HFFc6 (cell line): ENCODE measurements around the gene BFSP2. TPM values are rescaled to one million over a fixed set of nuclear protein-coding genes. Genes with fewer than 3 reads are reported as not detected.
"Not testable (repeated sequence)": the region's sequence is repeated elsewhere in the genome, so short reads cannot be mapped to it uniquely, and the experiment has no call there.

Experiments
- DNase-seq: peaks from one replicate; pipeline ENCODE4 v3.0.0-alpha.2; 2018
- H3K27ac Mint-ChIP-seq: 2 replicates; pipeline ENCODE4 v1.8.0; 2020; ENCODE audit warnings: mild to moderate bottlenecking, mixed read lengths
- H3K27me3 Mint-ChIP-seq: 2 replicates; pipeline ENCODE4 v1.8.0; 2021; ENCODE audit warnings: mild to moderate bottlenecking, moderate library complexity, mixed read lengths; ENCODE audit not compliant: insufficient read depth
- H3K36me3 Mint-ChIP-seq: 2 replicates; pipeline ENCODE4 v1.8.0; 2021; ENCODE audit warnings: low read depth, mixed read lengths
- H3K4me1 Mint-ChIP-seq: 2 replicates; pipeline ENCODE4 v1.8.0; 2020; ENCODE audit warnings: low read depth, mixed read lengths
- H3K4me3 Mint-ChIP-seq: 2 replicates; pipeline ENCODE4 v1.8.0; 2020; ENCODE audit warnings: mild to moderate bottlenecking, moderate library complexity, mixed read lengths
- H3K9me3 Mint-ChIP-seq: 2 replicates; pipeline ENCODE4 v1.8.0; 2020; ENCODE audit warnings: mild to moderate bottlenecking, mixed read lengths
- total RNA-seq, 6 experiments: library from RNA; stranded (reverse); fragmentation: NEBNext Ultra II Directional; extraction: Animal tissue kit (Norgen Biotek cat#: 25700); gene quantifications; 2 replicates in 1 of 6; 3 replicates in 5 of 6; pipeline ENCODE4 v1.2.3, GENCODE V29; 2021
- TF ChIP-seq, protein P1 (sequence below): fragments of 200-600 bp; sonication (generic); IDR thresholded peaks from 2 replicates; pipeline ENCODE4 v1.5.0; 2021; ENCODE audit warnings: antibody characterized with exemption, mild to moderate bottlenecking

The BFSP2 gene
- total RNA-seq, 6 experiments from 2014 or later, result not detected

DNA sequence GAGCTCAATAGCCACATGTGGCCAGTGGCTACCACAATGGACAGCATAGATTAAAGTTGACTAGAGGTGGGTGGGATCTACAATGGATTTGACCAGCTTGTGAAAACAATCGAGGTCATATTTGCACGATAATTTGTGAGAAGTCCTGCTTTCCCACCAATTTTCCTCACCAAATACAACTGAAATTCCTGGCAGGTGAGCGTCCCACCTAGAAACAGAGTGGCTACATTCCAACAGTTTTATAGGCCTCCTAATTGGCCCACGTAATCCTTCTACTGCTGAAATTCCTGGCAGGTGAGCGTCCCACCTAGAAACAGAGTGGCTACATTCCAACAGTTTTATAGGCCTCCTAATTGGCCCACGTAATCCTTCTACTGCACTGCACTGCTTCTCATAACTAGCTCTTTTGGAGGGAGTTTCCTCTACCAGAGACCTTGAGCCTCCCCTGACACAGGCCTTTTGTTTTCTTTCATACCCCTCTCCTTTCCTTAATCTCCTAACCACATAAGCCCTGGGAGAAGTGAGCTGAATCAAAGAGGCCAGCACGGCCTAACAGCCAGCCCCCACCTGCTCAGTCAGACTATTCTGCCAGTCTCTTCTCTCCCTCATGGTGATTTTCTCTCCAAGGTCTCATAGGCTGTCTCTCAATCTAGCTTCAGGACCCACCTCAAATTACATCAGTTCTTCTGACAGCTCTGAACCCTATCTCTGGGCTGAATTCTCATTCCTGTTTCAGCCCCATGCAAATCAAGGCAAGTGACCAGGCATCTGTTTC, 80.2 kb downstream of the BFSP2 start:
- no peaks in the 10 kb centered on the region for H3K36me3 Mint-ChIP-seq

DNA sequence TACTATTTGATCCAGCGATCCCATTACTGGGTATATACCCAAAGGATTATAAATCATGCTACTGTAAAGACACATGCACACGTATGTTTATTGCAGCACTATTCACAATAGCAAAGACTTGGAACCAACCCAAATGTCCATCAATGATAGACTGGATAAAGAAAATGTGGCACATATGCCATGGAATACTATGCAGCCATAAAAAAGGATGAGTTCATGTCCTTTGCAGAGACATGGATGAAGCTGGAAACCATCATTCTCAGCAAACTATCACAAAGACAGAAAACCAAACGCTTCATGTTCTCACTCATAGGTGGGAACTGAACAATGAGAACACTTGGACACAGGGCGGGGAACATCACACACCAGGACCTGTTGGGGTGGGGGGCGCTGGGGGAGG, 82.6 kb downstream of the BFSP2 start:
- H3K4me3 Mint-ChIP-seq, H3K4me1 Mint-ChIP-seq, H3K36me3 Mint-ChIP-seq, DNase-seq, H3K27me3 Mint-ChIP-seq, H3K27ac Mint-ChIP-seq: not testable (repeated sequence)
- peaks cover 11% of the 10 kb centered on the region for H3K9me3 Mint-ChIP-seq

More for the DNA sequence above, 80.2 kb downstream of the BFSP2 start:
- TF ChIP-seq, protein P1, sequence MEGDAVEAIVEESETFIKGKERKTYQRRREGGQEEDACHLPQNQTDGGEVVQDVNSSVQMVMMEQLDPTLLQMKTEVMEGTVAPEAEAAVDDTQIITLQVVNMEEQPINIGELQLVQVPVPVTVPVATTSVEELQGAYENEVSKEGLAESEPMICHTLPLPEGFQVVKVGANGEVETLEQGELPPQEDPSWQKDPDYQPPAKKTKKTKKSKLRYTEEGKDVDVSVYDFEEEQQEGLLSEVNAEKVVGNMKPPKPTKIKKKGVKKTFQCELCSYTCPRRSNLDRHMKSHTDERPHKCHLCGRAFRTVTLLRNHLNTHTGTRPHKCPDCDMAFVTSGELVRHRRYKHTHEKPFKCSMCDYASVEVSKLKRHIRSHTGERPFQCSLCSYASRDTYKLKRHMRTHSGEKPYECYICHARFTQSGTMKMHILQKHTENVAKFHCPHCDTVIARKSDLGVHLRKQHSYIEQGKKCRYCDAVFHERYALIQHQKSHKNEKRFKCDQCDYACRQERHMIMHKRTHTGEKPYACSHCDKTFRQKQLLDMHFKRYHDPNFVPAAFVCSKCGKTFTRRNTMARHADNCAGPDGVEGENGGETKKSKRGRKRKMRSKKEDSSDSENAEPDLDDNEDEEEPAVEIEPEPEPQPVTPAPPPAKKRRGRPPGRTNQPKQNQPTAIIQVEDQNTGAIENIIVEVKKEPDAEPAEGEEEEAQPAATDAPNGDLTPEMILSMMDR, result no peak
- Mint-ChIP-seq H3K4me1 (peaks cover under 1% of the 10 kb centered on the region), H3K27ac (no peak overlapping the region), H3K4me3 (no peak overlapping the region), H3K27me3 (peaks cover 8% of the 10 kb centered on the region), H3K9me3 (peaks cover 4% of the 10 kb centered on the region)
- no peak for DNase-seq

DNA sequence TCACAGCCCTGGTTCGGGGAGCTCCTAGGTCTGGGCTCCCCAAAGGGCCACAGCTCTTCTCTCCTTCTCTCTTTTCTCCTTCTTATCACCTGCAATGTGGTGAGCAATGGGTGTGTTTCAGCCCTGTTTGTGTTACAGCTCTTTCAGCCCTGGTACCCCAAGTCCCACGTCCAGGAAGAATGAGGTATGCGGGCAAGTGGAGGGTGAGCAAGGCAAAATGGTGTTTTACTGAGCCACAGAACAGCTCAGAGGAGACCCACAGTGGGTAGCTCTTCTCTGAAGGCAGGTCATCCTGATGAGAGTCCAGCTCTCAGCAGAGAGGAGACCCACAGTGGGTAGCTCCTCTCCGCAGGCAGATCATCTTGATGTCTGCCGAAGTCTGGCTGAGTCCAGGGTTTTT, 86.8 kb downstream of the BFSP2 start:
- DNase-seq, result no peak
- H3K4me3 Mint-ChIP-seq, result no peak overlapping the region
- H3K27ac Mint-ChIP-seq, result no peak overlapping the region
- peaks cover 24% of the 10 kb centered on the region for H3K4me1 Mint-ChIP-seq
- TF ChIP-seq, protein P1, result no peak
- H3K36me3 Mint-ChIP-seq, result no peaks in the 10 kb centered on the region
- H3K9me3 Mint-ChIP-seq, result peaks cover 11% of the 10 kb centered on the region
- H3K27me3 Mint-ChIP-seq, result peaks cover 4% of the 10 kb centered on the region

DNA sequence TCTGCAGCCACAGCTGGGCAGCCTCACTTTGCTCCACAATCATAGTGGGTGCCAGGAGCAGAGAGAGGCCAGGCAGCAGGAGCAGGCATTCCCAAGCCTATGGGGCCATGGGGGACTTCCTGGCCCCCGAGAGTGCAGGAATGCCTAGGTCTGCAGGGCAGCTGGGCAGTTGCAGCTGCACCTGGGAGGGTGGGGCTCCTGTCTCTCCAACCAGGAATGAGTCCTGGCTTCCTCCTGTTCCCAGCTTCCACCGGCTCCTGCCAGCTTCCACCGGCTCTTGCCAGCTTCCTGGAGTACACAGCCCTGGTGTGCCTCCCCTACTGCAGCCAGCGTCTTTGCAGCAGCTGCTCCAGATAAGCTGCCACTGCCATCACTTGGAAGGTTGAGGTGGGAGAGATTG, 87.3 kb downstream of the BFSP2 start:
- Mint-ChIP-seq H3K9me3 (peaks cover 11% of the 10 kb centered on the region), H3K36me3 (no peaks in the 10 kb centered on the region), H3K4me1 (peaks cover 24% of the 10 kb centered on the region), H3K4me3 (no peak overlapping the region), H3K27ac (no peak overlapping the region), H3K27me3 (peaks cover 6% of the 10 kb centered on the region)
- DNase-seq, result no peak
- TF ChIP-seq, protein P1, result no peak

DNA sequence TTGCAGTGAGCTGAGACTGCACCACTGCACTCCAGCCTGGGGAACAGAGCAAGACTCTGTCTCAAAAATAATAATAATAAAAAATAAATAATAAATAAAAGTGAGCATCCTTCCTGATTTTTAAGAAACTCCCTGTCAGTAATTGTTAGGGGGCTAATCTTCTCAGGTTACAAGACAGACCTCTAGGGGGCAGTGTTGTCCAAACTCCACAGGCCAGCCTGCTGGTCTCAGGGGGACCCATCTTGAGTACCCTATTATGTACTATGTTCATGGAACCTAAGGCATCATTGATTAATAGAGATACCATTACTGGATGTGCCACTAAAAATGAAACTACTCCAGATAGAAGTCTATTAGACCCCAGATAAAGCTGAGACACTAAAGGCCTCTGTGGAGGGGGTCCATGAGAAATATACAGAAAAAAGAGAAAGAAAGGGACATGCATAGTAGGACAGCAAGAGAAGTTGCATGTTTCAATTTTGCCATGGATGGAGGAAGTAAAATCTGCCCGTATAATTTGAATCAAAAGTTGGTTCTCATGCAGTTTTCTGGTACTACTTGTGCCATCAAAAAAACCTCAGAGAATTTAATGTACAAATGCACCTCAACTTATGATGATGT, 88.2 kb downstream of the BFSP2 start:
- peaks cover 6% of the 10 kb centered on the region for H3K27me3 Mint-ChIP-seq
- H3K36me3 Mint-ChIP-seq, result no peaks in the 10 kb centered on the region
- TF ChIP-seq, protein P1, result peak; percentile 89
- H3K4me1 Mint-ChIP-seq, result peaks cover 24% of the 10 kb centered on the region
- no peak overlapping the region for H3K4me3 Mint-ChIP-seq
- no peak overlapping the region; the same call in 1 of the 2 replicates for H3K27ac Mint-ChIP-seq
- peaks cover 11% of the 10 kb centered on the region for H3K9me3 Mint-ChIP-seq
- DNase-seq, result no peak

DNA sequence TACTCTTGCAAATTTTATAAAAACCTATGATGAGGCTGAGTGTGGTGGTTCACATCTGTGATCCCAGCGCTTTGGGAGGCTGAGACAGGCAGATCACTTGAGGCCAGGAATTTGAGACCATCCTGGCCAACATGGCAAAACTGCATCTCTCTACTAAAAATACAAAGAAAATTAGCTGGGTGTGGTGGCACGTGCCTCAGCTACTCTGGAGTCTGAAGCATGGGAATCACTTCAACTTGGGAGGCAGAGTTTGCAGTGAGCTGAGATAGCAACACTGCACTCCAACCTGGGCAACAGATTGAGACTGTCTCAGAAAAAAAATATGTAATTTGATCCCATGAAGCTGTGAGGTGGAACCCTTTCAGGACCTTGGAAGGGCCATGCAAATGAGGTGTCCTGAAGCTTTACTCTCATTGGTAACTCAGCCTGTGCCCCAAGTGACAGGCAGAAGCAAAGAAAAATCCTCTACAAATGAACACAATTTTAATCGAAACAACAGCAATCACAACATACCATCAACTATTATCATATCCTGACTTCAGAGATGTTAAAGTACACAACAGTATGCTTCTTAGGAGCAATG, 89.0 kb downstream of the BFSP2 start:
- peaks cover 6% of the 10 kb centered on the region for H3K27me3 Mint-ChIP-seq
- H3K9me3 Mint-ChIP-seq, result peaks cover 11% of the 10 kb centered on the region
- peak overlapping the region; percentile 7; the same call in 1 of the 2 replicates for H3K4me3 Mint-ChIP-seq
- H3K36me3 Mint-ChIP-seq, result no peaks in the 10 kb centered on the region
- TF ChIP-seq, protein P1, result no peak
- peaks cover 24% of the 10 kb centered on the region for H3K4me1 Mint-ChIP-seq
- peak overlapping the region; percentile 40 for H3K27ac Mint-ChIP-seq
- DNase-seq, result peak; percentile 81
